ENCODE data around the gene ZNF500.

- TF ChIP-seq CTCF (IDR thresholded peaks at IDR 0.05): no peak
- TF ChIP-seq POLR2A (IDR thresholded peaks at IDR 0.05): no peak
- no peak for TF ChIP-seq POLR2AphosphoS5 (IDR thresholded peaks at IDR 0.05)
- no peak for TF ChIP-seq EP300 (IDR thresholded peaks at IDR 0.05)
Measured at GRCh38 chr16:4709481-4709880, 57.5 kb downstream of the ZNF500 start.
